K562 (cell line): ENCODE data around the gene SEC63. TPM values are rescaled to one million over a fixed set of nuclear protein-coding genes. Genes with fewer than 3 reads are reported as not detected.

Experiments used
- ATAC-seq: fragments of 200-7000 bp; cut with Tn5 transposase; 3 replicates; pipeline ENCODE4 v1.9.1; 2020; ENCODE audit warnings: moderate library complexity
- BruUV-seq: library from RNA; stranded (reverse); fragments of 400-500 nt; replicated peaks from 2 replicates; lab custom pipeline; 2021; lab: Mats Ljungman, UMichigan
- CTCF ChIA-PET: fragments of 300-600 bp; formaldehyde crosslinking; extraction: SDS; loops from one replicate; lab custom pipeline; 2021; ENCODE audit warnings: low intra/inter-chr PET ratio; lab: Yijun Ruan, JAX
- POLR2A ChIA-PET: fragments of 300-600, 350-650 bp; sonication (Branson Sonifier 250); formaldehyde crosslinking; extraction: SDS; loops from one replicate; lab custom pipeline; 2021; ENCODE audit warnings: antibody characterized with exemption, inconsistent platforms; lab: Yijun Ruan, JAX
- DNase-seq, 4 experiments: peaks; one replicate each; pipeline versions ENCODE4 v3.0.0 to v3.0.0-alpha.2; 2011 to 2018; ENCODE audit warnings: low spot score in 3 of 4, mixed read lengths in 3 of 4; ENCODE audit errors: extremely low read depth in 1 of 4
- FAIRE-seq: peaks from 2 replicates; lab custom pipeline; 2011; peaks lifted over from hg19 to GRCh38; lab: Jason Lieb, UNC
- H2AFZ ChIP-seq: 2 replicates; pipeline ENCODE4 v1.6.0; 2011; ENCODE audit warnings: low read depth, low read length, control low read depth, inconsistent platforms
- H3K27ac ChIP-seq: fragments of 200-600 bp; 3 replicates; pipeline ENCODE4 v1.8.0; 2011; ENCODE audit warnings: low read depth, mild to moderate bottlenecking, control low read depth, inconsistent platforms, low read length, moderate library complexity, mixed read lengths; ENCODE audit errors: extremely low read depth
- H3K27me3 ChIP-seq, 2 experiments: fragments of 300-600 bp in 1 of 2; 2 replicates in 1 of 2; 3 replicates in 1 of 2; pipeline versions ENCODE4 v1.6.0 to v1.8.0; 2011; ENCODE audit warnings: inconsistent platforms in 2 of 2, low read length in 2 of 2, mild to moderate bottlenecking in 1 of 2, mixed read lengths in 1 of 2, moderate library complexity in 1 of 2; ENCODE audit not compliant: control insufficient read depth in 2 of 2, insufficient read depth in 2 of 2
- H3K36me3 ChIP-seq: fragments of 300-600 bp; 3 replicates; pipeline ENCODE4 v1.8.0; 2011; ENCODE audit warnings: mild to moderate bottlenecking, low read length, inconsistent platforms; ENCODE audit not compliant: control insufficient read depth, insufficient read depth
- H3K4me1 ChIP-seq, 2 experiments: fragments of 200-600 bp in 1 of 2; replicated peaks in 1 of 2; 2 replicates in 1 of 2; 3 replicates in 1 of 2; pipeline versions ENCODE4 v1.5.1 to v1.8.0; 2011; ENCODE audit warnings: inconsistent platforms in 2 of 2, low read length in 2 of 2, mild to moderate bottlenecking in 1 of 2, mixed read lengths in 1 of 2, moderate library complexity in 1 of 2; ENCODE audit not compliant: control insufficient read depth in 2 of 2, insufficient read depth in 2 of 2
- H3K4me2 ChIP-seq: 2 replicates; pipeline ENCODE4 v1.6.1; 2011; ENCODE audit warnings: low read length, control low read depth, inconsistent platforms, mixed read lengths; ENCODE audit not compliant: insufficient read depth
- H3K4me3 ChIP-seq: fragments of 200-600 bp; sonication (generic), shearing (Covaris generic); 2 replicates; pipeline ENCODE4 v1.5.1; 2016; ENCODE audit warnings: control low read depth, inconsistent platforms
- H3K79me2 ChIP-seq: fragments of 200-600 bp; 3 replicates; pipeline ENCODE4 v1.8.0; 2011; ENCODE audit warnings: low read length, inconsistent platforms; ENCODE audit not compliant: control insufficient read depth, insufficient read depth
- H3K9ac ChIP-seq, 2 experiments: 2 replicates each; pipeline versions ENCODE4 v1.6.0 to v1.6.1; 2011; ENCODE audit warnings: low read depth in 2 of 2, low read length in 2 of 2, control low read depth in 1 of 2, inconsistent platforms in 1 of 2, mild to moderate bottlenecking in 1 of 2, mixed read lengths in 1 of 2; ENCODE audit not compliant: insufficient read depth in 1 of 2
- H3K9me1 ChIP-seq: one replicate; pipeline ENCODE4 v1.6.0; 2011; ENCODE audit warnings: inconsistent platforms, mild to moderate bottlenecking, low read length, moderate library complexity; ENCODE audit not compliant: control insufficient read depth, insufficient read depth
- H3K9me3 ChIP-seq: replicated peaks from 2 replicates; pipeline ENCODE4 v1.5.1; 2011; ENCODE audit warnings: low read depth, low read length, inconsistent platforms; ENCODE audit not compliant: control insufficient read depth, insufficient read depth
- H4K20me1 ChIP-seq: replicated peaks from 2 replicates; pipeline ENCODE4 v1.6.1; 2011; ENCODE audit warnings: low read length, inconsistent platforms, mixed read lengths; ENCODE audit not compliant: control insufficient read depth, insufficient read depth
- ARID4B ChIP-seq: sonication (generic); formaldehyde crosslinking; IDR thresholded peaks from 2 replicates; pipeline ENCODE4 v1.8.0; 2022; ENCODE audit warnings: mild to moderate bottlenecking, missing genetic modification reagents
- BDP1 ChIP-seq: IDR thresholded peaks from 3 replicates; pipeline ENCODE4 v1.6.1; 2011; ENCODE audit not compliant: insufficient read length, insufficient read depth
- CHD1 ChIP-seq: fragments of 200-600 bp; sonication (generic); IDR thresholded peaks from one replicate; pipeline ENCODE4 v1.6.1; 2012; ENCODE audit warnings: mild to moderate bottlenecking, moderate library complexity, low read length, inconsistent platforms
- DPF2 ChIP-seq: fragments of 450-650 bp; IDR thresholded peaks from 2 replicates; pipeline ENCODE4 v1.6.1; 2016
- HOXB6 ChIP-seq: fragments of 250-450 bp; sonication (Bioruptor Pico); IDR thresholded peaks from 2 replicates; pipeline ENCODE4 v1.5.1; 2022; ENCODE audit warnings: mild to moderate bottlenecking, borderline replicate concordance
- PRDM10 ChIP-seq: fragments of 450-650 bp; IDR thresholded peaks from 2 replicates; pipeline ENCODE4 v1.6.1; 2018; ENCODE audit not compliant: partially characterized antibody
- THRAP3 ChIP-seq: fragments of 450-650 bp; IDR thresholded peaks from 2 replicates; pipeline ENCODE4 v1.6.1; 2016; ENCODE audit warnings: mild to moderate bottlenecking, inconsistent platforms, borderline replicate concordance
- ZNF124 ChIP-seq: sonication (generic); formaldehyde crosslinking; IDR thresholded peaks from 2 replicates; pipeline ENCODE4 v1.8.1; 2022; ENCODE audit warnings: missing genetic modification reagents
- ZNF311 ChIP-seq: fragments of 250-450 bp; sonication (Bioruptor Pico); IDR thresholded peaks from 2 replicates; pipeline ENCODE4 v1.4.0; 2020; ENCODE audit warnings: mild to moderate bottlenecking, moderate library complexity
- ZNF586 ChIP-seq: fragments of 450-650 bp; formaldehyde crosslinking; conservative IDR thresholded peaks from 2 replicates; pipeline ENCODE4 v1.4.0; 2020; ENCODE audit warnings: mild to moderate bottlenecking, moderate library complexity
- WGBS: fragments of 100-300 bp; shearing (Covaris generic); methylation state at CpG from one replicate; pipeline ENCODE4 v1.1.6; 2016; ENCODE audit warnings: low coverage, mixed read lengths; ENCODE audit not compliant: insufficient coverage; ENCODE audit errors: missing lambda C conversion rate; 5-methylcytosine and 5-hydroxymethylcytosine counted together
- in situ Hi-C: fragments of 300-500 bp; cut with MboI; formaldehyde crosslinking; loops from 4 replicates; pipeline ENCODE4 v1.15.0; 2018; ENCODE audit warnings: inconsistent platforms, mixed read lengths
- intact Hi-C: fragments of 100-400 bp; cut with micrococcal nuclease; formaldehyde crosslinking; loops from 2 replicates; pipeline ENCODE4 v1.14.2; 2022
- polyA plus RNA-seq, 8 experiments: library from polyadenylated mRNA; depleted of rRNA in 4 of 8; stranded (reverse) in 5 of 8; unstranded in 3 of 8; fragments of >200 nt; fragmentation: Nextera tagmentation in 2 of 8; fragmentation: Illumina TruSeq in 1 of 8; extraction: Ambion mirVana in 2 of 8; extraction: Trizol in 1 of 8; gene quantifications; 2 replicates each; pipeline versions ENCODE4 v1.2.1 to v1.2.3, GENCODE V29; 2011 to 2014; ENCODE audit warnings: inconsistent platforms in 1 of 8, missing spikeins in 1 of 8
- total RNA-seq, 7 experiments: library from RNA; depleted of rRNA in 6 of 7; stranded (reverse); fragments of >200 nt in 6 of 7; fragmentation: Illumina TruSeq in 2 of 7; extraction: Trizol in 2 of 7; gene quantifications; 2 replicates each; pipeline versions ENCODE4 v1.2.1 to v1.2.3, GENCODE V29; 2011 to 2021; ENCODE audit warnings: low replicate concordance in 1 of 7
- TF ChIP-seq, protein P1 (sequence below): fragments of 450-650 bp; IDR thresholded peaks from 2 replicates; pipeline ENCODE4 v1.6.1; 2014; ENCODE audit warnings: low read depth, mild to moderate bottlenecking, moderate library complexity, borderline replicate concordance

Gene SEC63
- total and polyA plus RNA-seq, 9 of the 15 experiments (the other 6 are each of a cell fraction or from before 2014, with no cell fraction given), result 13.8 to 74.6 (median 28.4) TPM

DNA sequence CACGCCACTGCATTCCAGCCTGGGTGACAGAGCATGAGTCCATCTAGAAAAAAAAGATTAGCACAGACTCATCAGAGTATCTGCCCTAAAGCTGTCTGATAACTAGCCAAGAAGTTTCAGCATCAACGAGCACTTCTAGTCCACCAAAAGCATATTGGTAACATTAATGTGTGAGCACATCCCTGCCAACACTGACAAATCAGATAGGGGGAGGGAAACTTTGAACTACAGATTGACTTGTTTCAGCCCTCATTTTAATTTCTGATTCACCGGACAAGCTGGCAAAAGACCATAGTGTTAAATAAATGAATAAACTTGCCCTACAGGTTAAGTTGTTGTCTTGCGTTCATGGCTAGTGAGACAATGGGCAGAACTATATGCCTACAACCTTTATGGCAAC lies 7.7 kb upstream of the SEC63 start (continued):
- TF ChIP-seq, protein P1, sequence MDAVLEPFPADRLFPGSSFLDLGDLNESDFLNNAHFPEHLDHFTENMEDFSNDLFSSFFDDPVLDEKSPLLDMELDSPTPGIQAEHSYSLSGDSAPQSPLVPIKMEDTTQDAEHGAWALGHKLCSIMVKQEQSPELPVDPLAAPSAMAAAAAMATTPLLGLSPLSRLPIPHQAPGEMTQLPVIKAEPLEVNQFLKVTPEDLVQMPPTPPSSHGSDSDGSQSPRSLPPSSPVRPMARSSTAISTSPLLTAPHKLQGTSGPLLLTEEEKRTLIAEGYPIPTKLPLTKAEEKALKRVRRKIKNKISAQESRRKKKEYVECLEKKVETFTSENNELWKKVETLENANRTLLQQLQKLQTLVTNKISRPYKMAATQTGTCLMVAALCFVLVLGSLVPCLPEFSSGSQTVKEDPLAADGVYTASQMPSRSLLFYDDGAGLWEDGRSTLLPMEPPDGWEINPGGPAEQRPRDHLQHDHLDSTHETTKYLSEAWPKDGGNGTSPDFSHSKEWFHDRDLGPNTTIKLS, result no peak

DNA sequence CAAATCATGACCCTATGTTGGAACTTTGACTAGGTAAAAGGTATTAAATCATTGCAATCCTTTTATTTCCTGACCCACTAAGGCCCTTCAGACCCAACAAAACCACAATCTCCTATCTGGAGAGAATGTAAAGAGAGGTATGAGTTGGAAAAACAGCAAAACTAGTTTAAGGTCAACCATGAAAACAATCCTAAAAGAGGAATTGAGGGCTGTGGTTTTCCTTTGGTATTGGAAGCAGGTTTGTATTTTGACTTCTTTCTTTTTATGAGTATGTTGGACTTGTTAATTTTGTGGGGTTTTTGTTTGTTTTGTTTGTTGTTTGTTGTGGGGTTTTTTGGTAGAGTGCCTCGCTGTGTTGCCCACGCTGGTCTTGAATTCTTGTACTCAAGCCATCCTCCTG lies 4.7 kb upstream of the SEC63 start:
- ChIA-PET POLR2A (no interaction called here), CTCF (no interaction called here)
- ATAC-seq, result no peak
- Histone ChIP-seq H3K79me2 (peaks cover 12% of the 10 kb centered on the region), H3K9me3 (no peaks in the 10 kb centered on the region), H3K9me1 (no peaks in the 10 kb centered on the region), H2AFZ (no peak overlapping the region), H3K27me3 (no peaks in the 10 kb centered on the region), H3K4me1 (peaks cover 9 to 13% of the 10 kb centered on the region in 2 experiments; a peak in 3 of 5 replicates), H3K9ac (no peak overlapping the region), H3K4me2 (no peak overlapping the region), H3K27ac (no peak overlapping the region), H3K4me3 (no peak overlapping the region), H3K36me3 (no peaks in the 10 kb centered on the region), H4K20me1 (no peaks in the 10 kb centered on the region)
- FAIRE-seq, result peak; percentile 32
- intact Hi-C loops, result loop anchor here (10.0 kb wide), 1 partner anchor 288 kb away; no protein-coding TSS in a partner anchor
- DNase-seq, result no peak
- no TSS peak for BruUV-seq
- 46% methylated on average over 2 of the region's 2 CpGs for WGBS
- in situ Hi-C loops, result no loop called here
- TF ChIP-seq ZNF586 (CRISPR knock-in tag), result no peak
- TF ChIP-seq ZNF124 (CRISPR knock-in tag), result no peak
- TF ChIP-seq ZNF311 (CRISPR knock-in tag), result no peak
- TF ChIP-seq ARID4B (CRISPR knock-in tag), result no peak
- no peak for TF ChIP-seq DPF2
- no peak for TF ChIP-seq CHD1
- TF ChIP-seq THRAP3, result no peak
- no peak for TF ChIP-seq PRDM10
- no peak for TF ChIP-seq HOXB6 (CRISPR knock-in tag)
- TF ChIP-seq BDP1, result no peak
